NCI-H1417 (cell line): Measurements from ENCODE around the gene TMEM129.
"Not testable (repeated sequence)": the region's sequence is repeated elsewhere in the genome, so short reads cannot be mapped to it uniquely, and the experiment has no call there.

Experiments
- DNase-seq, 3 experiments: peaks; one replicate each; lab custom pipeline; 2025; lab: John Stamatoyannopoulos, UW

TMEM129 gene

DNA sequence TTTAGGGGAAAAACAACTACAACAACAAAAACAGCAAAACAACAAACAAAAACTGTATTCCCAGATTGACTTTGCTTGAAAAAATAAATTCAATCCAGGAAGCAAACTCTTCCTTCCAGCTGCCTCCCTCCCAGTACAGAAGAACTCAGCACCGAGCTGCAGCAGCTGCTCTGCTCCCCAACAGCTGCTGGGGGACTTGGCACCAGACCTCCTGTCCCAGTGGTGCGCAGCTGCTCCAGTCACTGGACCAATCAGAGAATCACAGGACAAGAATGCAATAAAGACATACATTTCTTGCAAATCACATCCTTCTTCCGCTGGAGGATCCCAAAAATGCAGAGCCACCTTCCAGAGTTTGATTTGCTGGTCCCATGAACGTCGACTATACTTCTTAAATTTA, 25.2 kb downstream of the TMEM129 start:
- DNase-seq, result no peak

DNA sequence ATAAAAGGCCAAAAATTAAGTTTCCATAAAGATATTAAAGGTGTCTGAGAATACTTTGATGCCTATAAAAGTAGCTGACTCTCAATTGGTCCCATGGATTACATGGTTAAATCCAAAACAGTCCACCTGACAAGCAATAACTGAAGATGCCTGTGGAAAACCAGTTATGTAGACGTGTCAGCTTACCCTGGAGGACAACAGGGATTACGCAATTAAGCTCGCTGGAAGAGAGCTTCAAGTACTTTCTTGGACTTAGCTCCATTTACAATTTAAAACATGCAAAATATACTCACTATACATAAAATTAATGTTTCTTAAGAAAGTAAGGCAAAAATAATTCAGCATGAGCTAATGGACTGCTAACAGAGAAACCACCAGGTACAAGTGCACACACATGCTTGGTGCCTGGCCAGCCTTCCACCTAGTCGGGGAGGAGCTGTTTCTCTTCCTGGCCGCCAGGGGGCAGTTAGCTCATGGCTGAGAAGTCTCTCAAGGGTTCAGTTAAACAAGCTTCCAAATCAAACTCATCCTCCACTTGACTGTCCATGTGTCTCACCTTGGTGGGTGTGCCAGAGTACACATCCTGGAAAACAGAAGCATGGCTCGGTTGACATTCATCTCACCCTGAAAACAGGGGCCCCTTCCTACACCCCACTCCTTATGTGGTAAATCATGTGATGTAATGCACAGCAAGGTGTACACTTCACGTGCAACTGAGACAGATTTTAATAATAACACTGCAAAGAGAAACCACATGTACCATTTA, 27.8 kb downstream of the TMEM129 start:
- peak; percentile 56 to 91 (median 80) for DNase-seq

GRCh38 chr4:1691737-1692373, 29.3 kb downstream of the TMEM129 start:
- DNase-seq, result no peak

DNA sequence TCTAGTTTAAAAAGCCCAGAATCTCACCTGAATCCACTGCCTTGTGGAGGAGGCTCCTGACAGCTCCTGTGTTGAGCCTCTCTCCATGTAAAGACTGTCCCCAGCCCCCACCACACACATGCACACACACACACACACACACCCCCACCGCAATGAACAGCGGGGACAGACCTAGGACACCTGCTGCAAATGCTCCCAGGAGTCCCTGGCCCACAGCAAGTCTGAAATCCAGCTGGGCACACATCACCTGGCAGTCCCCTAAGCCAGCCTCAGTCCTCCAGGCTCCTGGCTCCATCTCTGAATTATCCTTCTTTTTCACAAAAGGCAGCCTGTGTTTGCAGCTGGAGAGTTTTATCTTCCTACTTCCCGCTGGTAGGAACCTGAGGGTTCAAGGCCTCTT, 30.4 kb downstream of the TMEM129 start:
- DNase-seq, result no peak

DNA sequence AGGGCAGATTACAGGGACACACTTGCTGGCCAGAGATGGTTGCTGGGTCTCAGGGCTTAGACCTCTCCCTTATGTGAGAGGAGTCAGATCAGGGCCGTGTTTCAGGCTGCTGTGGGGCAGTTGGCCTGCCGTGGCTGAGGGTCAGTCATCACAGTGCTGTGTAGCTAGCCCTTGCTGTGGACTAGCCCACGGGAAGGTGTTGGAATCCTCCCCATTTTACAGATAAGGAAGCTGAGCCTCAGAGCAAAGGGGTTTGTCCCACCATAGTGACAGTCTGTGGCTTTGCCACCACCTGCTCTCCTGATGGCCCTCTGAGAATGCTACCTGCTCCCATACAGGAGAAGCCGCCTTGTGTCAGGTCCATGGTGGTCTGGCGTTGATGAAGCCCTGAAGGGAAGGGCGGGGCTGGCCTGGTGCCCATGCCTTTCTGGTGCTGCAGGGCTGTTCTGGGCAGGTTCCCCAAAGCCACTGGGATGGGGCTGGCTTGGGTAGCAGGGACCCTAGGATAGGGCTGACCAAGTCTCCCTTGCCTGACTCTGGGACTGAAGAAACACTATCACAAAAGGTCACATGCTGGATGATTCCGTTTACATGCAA, 34.6 kb downstream of the TMEM129 start:
- DNase-seq, result no peak

- DNase-seq, result no peak
Measured at GRCh38 chr4:1685235-1686150, 35.6 kb downstream of the TMEM129 start.

- peak in 1 of 3 experiments; percentile 27 for DNase-seq
Measured at GRCh38 chr4:1684506-1685234, 36.5 kb downstream of the TMEM129 start.

DNA sequence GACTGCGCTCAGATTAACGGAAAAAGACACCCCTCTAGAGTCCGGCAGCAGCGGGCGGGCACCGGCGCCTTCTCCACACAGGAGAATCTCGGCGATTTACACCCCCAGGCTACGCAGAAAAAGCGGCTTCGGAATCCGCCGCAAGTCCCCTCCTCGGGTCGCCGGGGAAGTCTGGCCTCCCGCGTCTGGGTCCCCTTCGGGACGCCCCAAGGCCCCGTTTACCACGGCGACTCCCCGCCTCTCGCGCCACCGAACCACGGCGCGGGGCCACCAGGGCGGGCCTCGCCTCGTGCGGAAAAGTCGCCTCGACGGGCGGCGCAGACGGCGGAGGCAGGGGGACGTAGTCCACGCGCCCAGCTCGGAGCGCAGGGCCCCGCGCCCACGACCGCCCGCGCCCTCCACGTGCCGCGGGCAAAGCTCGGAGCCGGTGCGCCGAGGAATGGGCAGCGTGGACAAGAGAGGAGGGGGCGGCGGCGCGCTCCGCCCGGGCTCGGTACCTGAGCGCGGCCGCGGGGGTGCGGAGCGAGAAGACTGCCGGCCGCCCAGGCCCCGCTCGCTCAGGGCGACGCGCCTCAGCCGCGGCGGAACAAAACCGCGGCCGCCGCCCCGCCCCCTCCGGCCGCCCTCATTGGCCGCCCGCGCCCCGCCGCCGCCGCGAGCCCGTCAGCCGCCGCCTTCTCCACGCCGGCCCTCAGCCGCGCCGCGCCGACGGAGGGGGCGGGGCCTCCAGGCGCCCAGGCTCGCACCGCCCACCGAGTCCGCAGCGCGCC, 37.2 kb downstream of the TMEM129 start, which contains the start of gene FAM53A:
TSS of gene FAM53A (minus strand) at position 578 of the 770 bp plus-strand sequence. CDS start 15,572 bp downstream, outside the sequence.
- peak; percentile 91 to 98 (median 91) for DNase-seq

- peak in 1 of 3 experiments; percentile 71 for DNase-seq
Measured at GRCh38 chr4:1683261-1683735, 37.8 kb downstream of the TMEM129 start.

- peak in 1 of 3 experiments; percentile 25 for DNase-seq
Measured at GRCh38 chr4:1682860-1683259, 38.3 kb downstream of the TMEM129 start.

DNA sequence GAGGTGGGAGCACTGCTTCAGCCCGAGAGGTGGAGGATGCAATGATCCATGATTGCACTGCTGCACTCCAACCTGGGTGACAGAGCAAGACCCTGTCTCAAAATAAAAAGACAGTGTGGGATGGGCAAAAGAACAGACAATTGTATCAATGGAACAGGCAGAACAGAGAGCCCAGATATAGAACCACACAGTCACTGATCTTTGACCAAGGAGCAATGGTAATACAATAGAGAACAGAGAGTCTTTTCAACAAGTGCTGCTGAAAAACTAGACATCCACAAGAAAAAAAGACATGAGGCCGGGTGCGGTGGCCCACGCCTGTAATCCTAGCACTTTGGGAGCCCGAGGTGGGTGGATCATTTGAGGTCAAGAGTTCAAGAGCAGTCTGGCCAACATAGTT, 42.9 kb downstream of the TMEM129 start:
- DNase-seq, result no peak

- no peak for DNase-seq
Measured at GRCh38 chr4:1676605-1677525, 44.3 kb downstream of the TMEM129 start.

DNA sequence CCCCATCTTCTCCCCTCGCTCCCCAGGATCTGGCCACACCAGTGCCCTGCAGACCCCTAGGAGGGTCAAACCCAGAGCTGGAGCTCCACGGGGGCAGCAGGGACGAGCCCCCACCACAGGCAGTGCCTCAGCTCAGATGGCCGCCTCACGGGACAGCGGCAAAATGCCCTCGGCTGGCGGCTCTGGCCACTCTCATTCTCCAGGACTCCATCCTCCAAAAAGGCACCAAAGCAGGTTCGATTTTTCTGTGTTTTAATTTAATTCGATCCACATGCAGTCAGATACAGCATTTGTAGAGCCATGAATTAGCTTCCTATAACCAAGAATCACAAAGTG, 45.4 kb downstream of the TMEM129 start:
- no peak for DNase-seq

- DNase-seq, result no peak
Measured at GRCh38 chr4:1675136-1675801, 45.9 kb downstream of the TMEM129 start.

- DNase-seq, result no peak
Measured at GRCh38 chr4:1674682-1675081, 46.4 kb downstream of the TMEM129 start.

DNA sequence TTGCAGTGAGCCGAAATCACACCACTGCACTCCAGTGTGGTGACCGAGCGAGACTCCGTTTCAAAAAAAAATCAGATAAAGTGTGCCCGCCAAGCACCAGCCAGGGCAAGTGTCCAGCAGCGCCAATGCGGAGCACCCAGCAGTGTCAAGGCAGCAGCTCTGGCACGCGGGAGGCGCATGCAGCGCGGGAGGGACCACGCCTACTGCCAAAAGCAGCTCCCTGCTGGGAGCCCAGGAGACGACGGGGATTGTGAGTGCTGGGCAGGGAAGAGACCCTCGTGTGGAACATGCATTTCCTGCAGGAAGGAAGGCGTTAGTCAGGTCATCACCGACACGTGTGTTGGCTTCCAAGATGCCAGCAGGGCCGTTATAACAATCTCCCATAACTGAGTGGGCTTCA, 47.5 kb downstream of the TMEM129 start:
- no peak for DNase-seq

GRCh38 chr4:1671011-1671410, 50.1 kb downstream of the TMEM129 start:
- not testable (repeated sequence) for DNase-seq

GRCh38 chr4:1670279-1670678, 50.8 kb downstream of the TMEM129 start:
- no peak for DNase-seq

GRCh38 chr4:1669850-1670249, 51.3 kb downstream of the TMEM129 start:
- DNase-seq, result no peak
